ENCODE measurements around the gene AKR1C1.
"Not testable (repeated sequence)": the region's sequence is repeated elsewhere in the genome, so short reads cannot be mapped to it uniquely, and the experiment has no call there.

Gene AKR1C1

GRCh38 chr10:5002013-5002727, 39.0 kb downstream of the AKR1C1 start:
- H3K4me3 ChIP-seq (ENCODE audit: low read depth, low read length): no peak overlapping the region
- ChIA-PET CTCF (no interaction called here), POLR2A (no interaction called here)
- DNase-seq (ENCODE audit: low read depth, low spot score): no peak
- TF ChIP-seq CTCF (IDR thresholded peaks at IDR 0.05; ENCODE audit: insufficient read depth, low read length, missing control alignments): no peak

GRCh38 chr10:5003127-5004029, 40.2 kb downstream of the AKR1C1 start, which contains the start of gene AKR1C2:
AKR1C2 (minus strand) TSS chr10:5003857; CDS start chr10:5003835, 22 bp downstream.
- H3K4me3 ChIP-seq (ENCODE audit: low read depth, low read length); POLR2A ChIA-PET; DNase-seq (ENCODE audit: low read depth, low spot score): not testable (repeated sequence)
- CTCF ChIA-PET: interaction anchor here (1.4 kb wide), 1 partner anchor 380 kb away, joined by 3 read pairs; no protein-coding TSS in a partner anchor

- H3K4me3 ChIP-seq (ENCODE audit: low read depth, low read length); POLR2A ChIA-PET; DNase-seq (ENCODE audit: low read depth, low spot score): not testable (repeated sequence)
- CTCF ChIA-PET: interaction anchor here (1.4 kb wide), 1 partner anchor 380 kb away, joined by 3 read pairs; no protein-coding TSS in a partner anchor
Observed at GRCh38 chr10:5004030-5004385, 40.8 kb downstream of the AKR1C1 start.

GRCh38 chr10:5004501-5004900, 41.3 kb downstream of the AKR1C1 start:
- DNase-seq (ENCODE audit: low read depth, low spot score); H3K4me3 ChIP-seq (ENCODE audit: low read depth, low read length); CTCF ChIA-PET; POLR2A ChIA-PET: not testable (repeated sequence)

- CTCF ChIA-PET; POLR2A ChIA-PET; DNase-seq (ENCODE audit: low read depth, low spot score): not testable (repeated sequence)
Observed at GRCh38 chr10:5008857-5009548, 45.8 kb downstream of the AKR1C1 start.

GRCh38 chr10:5010043-5010442, 46.8 kb downstream of the AKR1C1 start:
- DNase-seq (ENCODE audit: low read depth, low spot score); CTCF ChIA-PET; H3K4me3 ChIP-seq (ENCODE audit: low read depth, low read length); POLR2A ChIA-PET: not testable (repeated sequence)

More at GRCh38 chr10:5008857-5009548, 45.8 kb downstream of the AKR1C1 start:
- H3K4me3 ChIP-seq (ENCODE audit: low read depth, low read length): not testable (repeated sequence)

GRCh38 chr10:5011392-5011791, 48.2 kb downstream of the AKR1C1 start:
- CTCF ChIA-PET; H3K4me3 ChIP-seq (ENCODE audit: low read depth, low read length); DNase-seq (ENCODE audit: low read depth, low spot score); POLR2A ChIA-PET: not testable (repeated sequence)

GRCh38 chr10:5012595-5012994, 49.4 kb downstream of the AKR1C1 start:
- CTCF ChIA-PET: no interaction called here

More at GRCh38 chr10:5012595-5012994, 49.4 kb downstream of the AKR1C1 start:
- POLR2A ChIA-PET: no interaction called here
- H3K4me3 ChIP-seq (ENCODE audit: low read depth, low read length): no peak overlapping the region
- DNase-seq (ENCODE audit: low read depth, low spot score): no peak
- no peak for TF ChIP-seq CTCF (IDR thresholded peaks at IDR 0.05; ENCODE audit: insufficient read depth, low read length, missing control alignments)

Measured in AG04449 (cell line).